ENCODE results near the gene MBOAT7.

Gene MBOAT7

GRCh38 chr19:54141356-54141755 is 48.0 kb downstream of the MBOAT7 start:
- no peak for DNase-seq (ENCODE audit: low spot score)

DNA sequence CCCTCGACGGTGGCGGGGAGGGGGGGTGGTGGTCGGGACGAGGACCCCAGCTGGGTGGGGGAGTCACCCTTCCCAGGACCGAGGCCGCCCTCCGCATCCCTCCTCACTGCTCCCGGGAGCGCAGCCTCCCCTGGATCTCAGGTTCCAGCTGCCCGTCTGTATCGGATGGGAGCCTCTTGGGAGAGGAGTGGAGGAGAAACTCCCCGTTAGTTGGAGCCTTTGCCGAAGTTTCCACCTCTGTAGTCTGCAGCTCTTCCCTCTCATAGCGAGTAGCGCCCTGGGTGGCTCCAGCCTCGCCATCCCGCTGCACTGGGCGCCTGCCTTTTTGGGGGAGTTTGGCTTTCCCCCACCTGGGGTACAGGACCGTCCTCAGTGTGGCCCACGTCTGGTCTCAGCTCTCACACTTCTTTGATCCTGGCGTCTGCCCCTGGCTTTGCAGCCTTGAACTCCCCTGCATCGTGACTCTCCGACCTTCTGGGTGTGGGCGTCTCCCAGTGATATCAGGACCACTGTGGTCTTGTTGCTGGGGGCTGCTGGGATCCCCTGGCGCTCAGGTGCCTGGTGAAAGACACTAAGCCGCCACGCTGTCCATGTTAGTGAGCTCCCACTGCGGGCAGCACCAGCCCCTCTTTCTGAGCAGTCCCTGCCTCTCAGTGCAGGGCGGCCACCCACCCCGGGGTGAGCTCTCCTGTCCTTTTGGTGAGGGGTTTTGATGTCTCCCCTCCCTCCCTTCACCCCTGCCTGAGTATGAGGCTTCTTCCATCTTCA is 50.7 kb downstream of the MBOAT7 start:
- no peak for DNase-seq (ENCODE audit: low spot score)

- no peak for DNase-seq (ENCODE audit: low spot score)
These were observed 51.5 kb downstream of the MBOAT7 start, which contains the start of gene CNOT3 for GRCh38 chr19:54137699-54138488. CNOT3 (plus strand) TSS chr19:54137762; CDS start chr19:54142979, 5,217 bp downstream.

DNA sequence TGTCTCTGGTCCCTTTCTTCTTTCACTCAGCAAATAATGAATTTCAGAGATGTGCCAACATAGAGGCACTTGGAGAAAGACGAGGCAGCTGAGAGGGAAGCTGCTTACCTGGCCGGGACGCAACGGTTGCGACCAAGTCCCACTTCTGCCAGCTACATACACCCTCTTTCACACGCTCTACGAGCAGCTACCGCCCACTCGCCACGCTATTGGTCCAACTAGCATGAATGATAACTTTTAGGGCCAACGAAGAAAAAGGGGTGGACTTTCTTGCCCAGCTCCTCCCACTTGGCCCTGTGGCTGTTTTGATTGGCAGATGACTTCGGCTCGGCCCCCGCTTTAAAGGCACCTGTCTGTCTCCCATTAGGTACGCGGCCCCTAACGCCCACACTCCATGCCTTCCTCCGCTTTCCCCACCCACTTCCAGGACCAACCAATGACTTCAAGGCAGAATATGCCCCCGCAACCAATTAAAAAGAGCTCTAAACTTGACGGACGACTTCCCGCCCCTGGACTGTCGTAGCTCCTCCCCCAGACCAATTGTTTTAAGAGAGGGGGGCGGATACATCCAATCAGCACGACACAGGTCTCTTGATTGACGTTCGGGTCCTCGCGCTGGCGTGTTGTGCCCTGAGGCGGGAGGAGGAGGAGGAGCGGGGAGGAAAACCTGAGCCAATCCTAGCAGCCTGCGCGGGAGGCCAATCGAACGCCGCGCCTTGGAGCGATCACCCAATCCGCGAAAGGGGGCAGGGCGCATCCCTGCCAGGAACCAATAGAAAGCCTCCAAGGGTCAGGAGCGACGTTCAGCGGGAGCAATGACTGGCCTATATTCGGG is 52.3 kb downstream of the MBOAT7 start:
- DNase-seq (ENCODE audit: low spot score) = peak; percentile 100

GRCh38 chr19:54136086-54136863 is 53.1 kb downstream of the MBOAT7 start:
- no peak for DNase-seq (ENCODE audit: low spot score)

- no peak for DNase-seq (ENCODE audit: low spot score)
These were observed 55.3 kb downstream of the MBOAT7 start for GRCh38 chr19:54133957-54134590.

DNA sequence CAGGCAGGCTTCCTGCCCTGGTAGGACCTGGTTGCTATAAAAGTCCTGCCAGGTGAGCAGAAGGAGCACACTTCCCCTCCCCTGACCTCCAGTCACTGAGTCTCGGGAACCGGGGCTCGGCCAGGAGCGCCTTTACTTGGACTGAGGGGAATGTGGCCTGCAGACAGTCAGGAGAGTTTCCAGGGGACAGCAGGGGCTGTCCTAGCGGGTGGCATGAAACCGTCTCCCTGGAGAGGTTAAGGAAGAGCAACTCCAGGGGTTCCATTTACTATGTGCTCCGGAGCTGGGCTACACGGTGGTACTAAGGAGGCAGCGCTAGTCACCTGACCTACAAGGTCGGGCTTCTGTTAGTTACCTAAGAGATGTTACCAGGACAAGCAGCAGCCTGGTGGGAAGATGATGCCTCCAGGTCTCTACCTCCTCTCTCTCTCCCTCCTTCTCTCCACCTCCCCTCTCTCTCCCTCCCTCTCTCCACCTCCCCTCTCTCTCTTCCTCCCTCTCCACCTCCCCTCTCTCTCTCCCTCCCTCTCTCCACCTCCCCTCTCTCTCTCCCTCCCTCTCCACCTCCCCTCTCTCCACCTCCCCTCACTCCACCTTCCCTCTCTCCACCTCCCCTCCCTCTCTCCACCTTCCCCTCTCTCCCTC is 55.9 kb downstream of the MBOAT7 start:
- no peak for DNase-seq (ENCODE audit: low spot score)

- DNase-seq (ENCODE audit: low spot score) = no peak
These were observed 59.8 kb downstream of the MBOAT7 start for GRCh38 chr19:54129617-54129996.

DNA sequence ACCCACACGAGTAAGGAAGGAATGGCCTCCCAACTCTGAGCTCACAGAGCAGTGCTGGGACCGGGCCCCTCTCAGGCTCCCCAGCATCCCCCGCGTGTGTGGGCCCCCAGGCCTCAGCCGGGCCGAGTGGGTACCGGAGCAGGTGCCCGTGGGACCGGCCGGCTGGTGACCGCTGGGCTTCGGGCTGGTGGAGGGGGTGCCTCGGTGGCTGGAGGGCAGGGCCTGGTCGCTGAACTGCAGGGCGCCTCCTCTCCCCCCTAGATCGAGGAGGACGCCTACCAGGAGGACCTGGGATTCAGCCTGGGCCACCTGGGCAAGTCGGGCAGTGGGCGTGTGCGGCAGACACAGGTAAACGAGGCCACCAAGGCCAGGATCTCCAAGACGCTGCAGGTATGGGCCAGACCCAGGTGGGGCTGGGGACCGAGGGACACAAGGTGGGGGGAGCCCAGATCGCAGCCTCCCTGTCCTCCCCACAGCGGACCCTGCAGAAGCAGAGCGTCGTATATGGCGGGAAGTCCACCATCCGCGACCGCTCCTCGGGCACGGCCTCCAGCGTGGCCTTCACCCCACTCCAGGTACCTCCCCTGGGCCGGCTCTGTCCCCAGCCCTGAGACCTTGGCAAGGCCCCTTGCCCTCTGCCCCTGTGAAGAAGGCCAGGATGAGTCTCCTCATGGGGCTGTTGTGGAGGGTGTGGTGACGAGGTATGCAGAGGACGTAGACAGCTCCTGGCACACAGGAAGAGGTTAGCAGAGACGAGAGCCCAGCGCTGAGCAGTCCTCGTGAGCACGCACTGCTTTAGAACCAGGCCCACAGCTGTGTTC is 60.4 kb downstream of the MBOAT7 start:
- no peak for DNase-seq (ENCODE audit: low spot score)

- DNase-seq (ENCODE audit: low spot score) = no peak
These were observed 61.0 kb downstream of the MBOAT7 start for GRCh38 chr19:54128441-54128725.

GRCh38 chr19:54127688-54128440 is 61.5 kb downstream of the MBOAT7 start:
- no peak for DNase-seq (ENCODE audit: low spot score)

DNA sequence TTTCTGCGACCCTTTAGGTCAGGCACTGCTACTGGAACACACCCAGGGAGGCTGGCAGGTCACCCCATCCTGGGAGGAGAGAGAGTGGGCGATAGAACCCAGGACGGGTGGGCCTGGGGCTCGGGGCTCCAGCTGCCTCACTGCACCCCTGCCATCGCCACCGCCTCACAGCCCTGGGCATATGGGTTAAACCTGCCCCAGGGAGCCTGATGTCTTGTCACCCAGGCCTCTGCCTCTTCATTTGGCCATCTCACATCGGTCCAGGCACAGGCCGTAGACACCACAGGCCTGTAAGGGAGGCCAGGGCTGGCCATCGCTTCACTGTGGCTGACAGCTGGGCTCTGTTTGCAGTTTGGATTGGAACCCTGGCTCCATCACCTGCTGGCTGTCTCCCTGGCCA is 63.7 kb downstream of the MBOAT7 start:
- no peak for DNase-seq (ENCODE audit: low spot score)

DNA sequence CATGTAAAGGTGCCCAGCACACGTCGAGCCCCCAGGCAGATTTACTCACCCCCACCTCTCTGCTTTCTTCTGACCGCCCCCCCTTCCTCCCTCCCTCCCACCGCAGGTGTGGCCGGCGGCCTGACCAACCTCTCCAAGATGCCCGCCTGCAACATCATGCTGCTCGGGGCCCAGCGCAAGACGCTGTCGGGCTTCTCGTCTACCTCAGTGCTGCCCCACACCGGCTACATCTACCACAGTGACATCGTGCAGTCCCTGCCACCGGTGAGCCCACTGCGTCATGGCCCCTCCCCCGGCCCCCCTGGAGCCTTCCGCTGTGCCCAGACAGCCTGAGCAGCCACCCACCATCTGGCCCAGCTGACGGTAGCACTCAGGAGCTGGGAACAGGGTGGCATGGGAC is 65.0 kb downstream of the MBOAT7 start:
- no peak for DNase-seq (ENCODE audit: low spot score)

DNA sequence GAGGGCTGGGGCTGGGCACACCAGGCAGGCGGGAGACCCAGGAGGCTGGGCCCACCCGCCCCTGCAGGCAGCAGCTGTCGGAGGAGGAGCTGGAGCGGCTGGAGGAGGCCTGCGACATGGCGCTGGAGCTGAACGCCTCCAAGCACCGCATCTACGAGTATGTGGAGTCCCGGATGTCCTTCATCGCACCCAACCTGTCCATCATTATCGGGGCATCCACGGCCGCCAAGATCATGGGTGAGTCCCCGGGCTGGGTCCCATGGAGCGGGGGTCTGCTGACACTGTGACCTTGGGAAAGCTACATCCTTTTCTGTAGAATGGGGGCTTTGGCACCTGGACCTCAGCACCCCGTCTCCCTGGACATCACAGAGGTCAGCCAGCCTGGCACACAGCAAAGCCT is 65.7 kb downstream of the MBOAT7 start:
- no peak for DNase-seq (ENCODE audit: low spot score)

Data from activated CD4-positive, alpha-beta T cell treated with anti-CD3 and anti-CD28 coated beads, Interleukin-2, Interleukin-4, amounts not matched to agents 100 ng/mL and 50 ng/mL, durations not matched to agents 16 hours and 8 hours (primary cell).